NCI-H526 (cell line): ENCODE data around the gene SASH1.

Experiments used
- DNase-seq, 2 experiments: peaks; one replicate each; lab custom pipeline; 2025; lab: John Stamatoyannopoulos, UW

SASH1 gene

DNA sequence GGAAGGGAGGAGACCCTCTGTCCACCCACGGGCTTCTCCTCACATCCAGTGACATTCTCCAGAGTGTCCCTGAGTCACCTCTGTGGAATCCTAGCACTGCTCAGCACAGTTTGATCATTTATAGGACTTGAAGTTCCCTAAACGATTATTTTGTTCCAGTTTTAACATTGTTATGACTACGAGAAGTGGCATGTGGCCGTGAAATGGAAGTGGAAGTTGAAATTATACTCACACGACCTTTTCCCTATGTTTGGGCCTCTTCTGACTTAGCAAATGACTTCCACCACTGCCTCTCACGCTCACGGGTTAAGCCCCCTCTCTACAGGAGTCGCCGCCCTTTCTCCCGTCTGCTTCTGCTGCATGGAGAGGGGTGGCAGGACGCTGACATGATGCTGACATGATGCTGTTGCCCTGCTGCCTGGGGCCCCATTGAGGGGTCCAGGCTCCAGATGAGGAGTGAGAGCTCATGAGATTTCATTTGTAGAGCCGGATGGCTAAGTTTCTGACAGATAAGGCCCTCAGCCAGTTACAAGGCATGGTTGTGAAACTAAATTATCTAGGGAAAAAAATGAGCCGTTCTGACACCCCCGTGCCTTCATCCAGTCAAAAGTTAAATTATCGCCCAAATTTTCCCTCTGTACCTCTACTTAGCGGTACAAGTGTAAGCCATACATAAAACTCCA is 250.6 kb downstream of the SASH1 start:
- DNase-seq, result no peak

DNA sequence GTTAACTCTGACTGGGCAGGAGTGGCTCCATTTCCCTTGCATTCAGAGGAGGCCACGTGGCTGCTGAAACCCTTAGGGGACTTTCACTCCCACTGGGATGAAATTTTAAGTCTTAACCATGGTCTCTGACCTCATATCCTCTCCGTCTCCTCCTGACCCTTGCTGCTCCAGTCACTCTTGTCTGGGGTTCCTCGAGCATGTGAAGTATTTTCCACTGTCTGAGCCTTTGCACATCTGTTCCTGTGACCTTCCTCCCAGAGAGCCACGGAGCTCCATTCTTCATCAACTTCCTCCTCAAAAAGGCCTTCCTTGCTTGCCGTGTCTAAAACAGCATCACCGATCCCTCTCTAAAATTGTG is 251.2 kb downstream of the SASH1 start:
- no peak for DNase-seq

DNA sequence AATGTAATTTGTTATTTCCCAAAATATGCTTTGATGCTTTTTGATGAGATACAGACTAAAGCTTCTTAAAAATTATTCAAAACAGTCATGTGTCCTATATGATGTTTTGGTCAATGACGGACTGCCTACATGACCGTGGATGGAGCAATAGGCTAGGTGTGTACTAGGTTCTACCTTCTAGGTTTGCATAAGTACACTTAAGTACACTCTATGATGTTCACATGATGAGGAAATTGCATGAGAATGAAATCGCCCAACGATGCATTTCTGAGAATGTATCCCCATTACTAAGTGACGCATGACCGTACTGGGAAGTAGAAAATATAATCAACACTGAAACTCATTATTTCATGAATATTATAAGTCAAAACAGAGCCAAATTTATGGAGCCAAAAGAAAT is 252.9 kb downstream of the SASH1 start:
- no peak for DNase-seq

DNA sequence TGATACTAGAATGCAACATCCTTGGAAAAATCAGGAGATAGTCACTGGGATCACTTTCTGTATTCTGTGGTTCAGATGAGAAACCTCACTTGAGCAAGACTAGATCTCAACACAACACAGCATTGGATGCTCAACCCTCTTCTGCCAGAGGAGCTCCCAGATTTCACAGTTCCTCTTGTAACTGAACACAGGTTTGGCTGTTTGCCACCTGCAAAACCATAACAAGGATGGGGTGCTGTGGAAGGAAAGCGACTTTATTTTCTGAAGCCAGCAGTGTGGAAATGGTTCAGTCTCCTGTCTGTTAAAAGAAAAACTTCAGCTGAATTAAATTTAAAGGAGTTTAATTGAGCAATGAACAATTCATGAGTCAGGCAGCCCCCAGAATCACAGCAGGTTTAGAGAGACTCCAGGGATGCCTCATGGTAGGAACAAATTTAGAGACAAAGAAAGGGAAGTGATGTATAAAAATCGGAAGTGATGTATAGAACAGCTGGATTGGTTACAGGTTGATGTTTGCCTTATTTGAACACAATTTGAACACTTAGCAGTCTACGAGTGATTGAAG is 254.3 kb downstream of the SASH1 start:
- DNase-seq, result no peak

DNA sequence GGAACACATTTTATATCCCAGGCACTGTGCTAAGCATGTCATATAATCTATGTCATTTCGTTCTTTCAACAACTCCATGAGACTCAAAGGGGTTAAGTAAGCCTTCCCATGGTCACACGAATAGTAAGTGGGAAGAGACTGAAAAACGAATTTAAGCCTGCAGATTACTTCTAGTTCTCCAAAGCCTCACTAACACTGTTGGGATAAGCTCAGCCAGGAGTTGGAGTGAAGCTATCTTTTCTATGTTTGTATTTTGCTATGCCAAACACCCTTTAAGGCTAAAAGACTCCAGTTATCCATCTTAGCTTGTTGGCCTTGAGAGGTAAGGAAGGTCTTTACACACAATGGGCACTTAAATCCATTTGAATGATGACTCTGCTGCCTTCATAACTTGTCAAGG is 256.1 kb downstream of the SASH1 start:
- DNase-seq, result no peak

DNA sequence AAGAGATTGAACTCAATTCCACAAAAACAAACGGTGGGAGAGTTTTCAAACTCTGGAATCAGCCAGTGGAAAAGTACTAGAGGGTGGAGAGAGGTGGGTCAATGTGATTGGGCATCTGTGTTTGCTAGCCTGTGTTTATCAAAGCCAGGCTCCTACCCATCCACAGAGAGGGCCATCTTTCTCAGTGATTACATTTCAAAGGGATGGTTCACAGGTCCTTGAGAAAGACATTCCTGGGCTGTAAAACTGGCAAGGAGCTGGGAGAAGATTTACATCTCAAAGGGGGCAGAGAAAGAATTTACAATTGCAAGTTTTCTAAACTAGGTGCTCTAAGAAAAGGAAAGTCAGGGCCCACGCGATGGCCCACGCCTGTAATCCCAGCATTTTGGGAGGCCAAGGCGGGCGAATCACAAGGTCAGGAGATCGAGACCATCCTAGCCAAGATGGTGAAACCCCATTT is 257.4 kb downstream of the SASH1 start:
- DNase-seq, result no peak
